ENCODE measurements around the gene NLRP6. TPM values are rescaled to one million over a fixed set of nuclear protein-coding genes. Genes with fewer than 3 reads are reported as not detected.

NLRP6 gene
- polyA plus RNA-seq, 1 of the 3 experiments (the other 2 are of a cell fraction) = not detected

GRCh38 chr11:235180-235579, 43.0 kb upstream of the NLRP6 start:
- ChIA-PET CTCF (interaction anchor here (0.6 to 1.3 kb wide), 2 partner anchors 15 to 113 kb away, joined by 3 to 7 read pairs; no protein-coding TSS in a partner anchor), POLR2A (interaction anchor here (1.0 kb wide), 1 partner anchor 24 kb away, joined by 4 read pairs; no protein-coding TSS in a partner anchor)
- TF ChIP-seq, protein P1, sequence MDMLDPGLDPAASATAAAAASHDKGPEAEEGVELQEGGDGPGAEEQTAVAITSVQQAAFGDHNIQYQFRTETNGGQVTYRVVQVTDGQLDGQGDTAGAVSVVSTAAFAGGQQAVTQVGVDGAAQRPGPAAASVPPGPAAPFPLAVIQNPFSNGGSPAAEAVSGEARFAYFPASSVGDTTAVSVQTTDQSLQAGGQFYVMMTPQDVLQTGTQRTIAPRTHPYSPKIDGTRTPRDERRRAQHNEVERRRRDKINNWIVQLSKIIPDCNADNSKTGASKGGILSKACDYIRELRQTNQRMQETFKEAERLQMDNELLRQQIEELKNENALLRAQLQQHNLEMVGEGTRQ (IDR thresholded peaks at IDR 0.05; ENCODE audit: borderline replicate concordance, low read depth, low read length) = no peak
- no peak for TF ChIP-seq GABPA (IDR thresholded peaks at IDR 0.05; ENCODE audit: low read depth)
- TF ChIP-seq MAX (IDR thresholded peaks at IDR 0.05; ENCODE audit: low read depth) = no peak
- no peak for TF ChIP-seq FOXJ3 (CRISPR knock-in tag; IDR thresholded peaks at IDR 0.05)
- TF ChIP-seq POLR2AphosphoS5 (IDR thresholded peaks at IDR 0.05; ENCODE audit: low read depth, low read length) = no peak
- no peak for TF ChIP-seq FOXM1 (IDR thresholded peaks at IDR 0.05; ENCODE audit: low read depth)
- no peak for TF ChIP-seq ELF1 (IDR thresholded peaks at IDR 0.05)
- TF ChIP-seq TAF1 (IDR thresholded peaks at IDR 0.05; ENCODE audit: borderline replicate concordance, low read depth, low read length) = no peak
- TF ChIP-seq NFIC (IDR thresholded peaks at IDR 0.05; ENCODE audit: borderline replicate concordance) = no peak
- TF ChIP-seq GATA2 (CRISPR knock-in tag; IDR thresholded peaks at IDR 0.05) = no peak
- TF ChIP-seq RXRA (IDR thresholded peaks at IDR 0.05; ENCODE audit: borderline replicate concordance, low read depth) = no peak
- no peak for TF ChIP-seq EP300 (IDR thresholded peaks at IDR 0.05; ENCODE audit: borderline replicate concordance in 1 of 2, low read depth in 1 of 2, low read length in 1 of 2)
- TF ChIP-seq TEAD4 (IDR thresholded peaks at IDR 0.05; ENCODE audit: borderline replicate concordance, insufficient read depth) = no peak
- TF ChIP-seq MXI1 (IDR thresholded peaks at IDR 0.05; ENCODE audit: low read depth, low read length) = no peak
- TF ChIP-seq JUND (IDR thresholded peaks at IDR 0.05) = no peak
- Histone ChIP-seq H3K4me2 (peak overlapping the region; percentile 83), H3F3A (replicated peaks; ENCODE audit: insufficient read depth) (no peaks in the 10 kb centered on the region), H4K20me1 (ENCODE audit: insufficient read depth) (no peaks in the 10 kb centered on the region), H3K9me3 (no peaks in the 10 kb centered on the region), H3K27ac (ENCODE audit: low read depth in 2 of 2, low read length in 1 of 2) (peak overlapping the region in 1 of 2 experiments; percentile 72; a peak in 1 of 4 replicates), H3K4me3 (ENCODE audit: low read depth in 2 of 2, low read length in 1 of 2) (peak overlapping the region; percentile 77 to 88), H3K4me1 (ENCODE audit: control insufficient read depth in 1 of 2, insufficient read depth in 2 of 2, low read depth in 1 of 2, low read length in 1 of 2) (peaks cover 2 to 4% of the 10 kb centered on the region in 2 experiments; a peak in 3 of 4 replicates), H3K9ac (peak overlapping the region; percentile 87; the same call in 1 of the 2 replicates), H3K27me3 (ENCODE audit: insufficient read depth) (no peaks in the 10 kb centered on the region), H3K36me3 (replicated peaks in 1 of 2; ENCODE audit: control insufficient read depth in 1 of 2, insufficient read depth in 2 of 2, low read length in 1 of 2) (peaks cover 10 to 15% of the 10 kb centered on the region in 2 experiments), H3K79me2 (ENCODE audit: insufficient read depth) (peaks cover 57% of the 10 kb centered on the region), H3K9me2 (no peaks in the 10 kb centered on the region), H2AFZ (ENCODE audit: low read depth) (no peak overlapping the region)
- DNase-seq = no peak
- 80% methylated on average over 8 of the region's 8 CpGs for WGBS (ENCODE audit: low lambda C conversion rate)

- Histone ChIP-seq H3K4me2 (peak overlapping the region; percentile 83), H3F3A (replicated peaks; ENCODE audit: insufficient read depth) (no peaks in the 10 kb centered on the region), H3K36me3 (replicated peaks in 1 of 2; ENCODE audit: control insufficient read depth in 1 of 2, insufficient read depth in 2 of 2, low read length in 1 of 2) (peaks cover 13 to 18% of the 10 kb centered on the region in 2 experiments), H4K20me1 (ENCODE audit: insufficient read depth) (no peaks in the 10 kb centered on the region), H3K9me2 (no peaks in the 10 kb centered on the region), H3K9ac (peak overlapping the region; percentile 87), H3K4me1 (ENCODE audit: control insufficient read depth in 1 of 2, insufficient read depth in 2 of 2, low read depth in 1 of 2, low read length in 1 of 2) (peaks cover 2 to 4% of the 10 kb centered on the region in 2 experiments; a peak in 3 of 4 replicates), H3K27ac (ENCODE audit: low read depth in 2 of 2, low read length in 1 of 2) (peak overlapping the region; percentile 72), H3K4me3 (ENCODE audit: low read depth in 2 of 2, low read length in 1 of 2) (peak overlapping the region; percentile 77 to 88), H3K27me3 (ENCODE audit: insufficient read depth) (no peaks in the 10 kb centered on the region), H3K9me3 (no peaks in the 10 kb centered on the region), H3K79me2 (ENCODE audit: insufficient read depth) (peaks cover 58% of the 10 kb centered on the region), H2AFZ (ENCODE audit: low read depth) (peak overlapping the region; percentile 52)
- POLR2A ChIA-PET = interaction anchor here (1.0 kb wide), 1 partner anchor 24 kb away, joined by 4 read pairs; no protein-coding TSS in a partner anchor
- CTCF ChIA-PET = interaction anchor here (3.5 kb wide), 1 partner anchor 15 kb away, joined by 17 read pairs; no protein-coding TSS in a partner anchor
- no peak for DNase-seq
- WGBS (ENCODE audit: low lambda C conversion rate) = 3% methylated on average over 13 of the region's 13 CpGs
- no peak for TF ChIP-seq FOSL2 (IDR thresholded peaks at IDR 0.05; ENCODE audit: borderline replicate concordance, low read depth)
- no peak for TF ChIP-seq REST (IDR thresholded peaks at IDR 0.05; ENCODE audit: low read depth, low read length)
- no peak for TF ChIP-seq RXRA (IDR thresholded peaks at IDR 0.05; ENCODE audit: borderline replicate concordance, low read depth)
- TF ChIP-seq MAX (IDR thresholded peaks at IDR 0.05; ENCODE audit: low read depth) = no peak
- no peak for TF ChIP-seq CTCF (IDR thresholded peaks at IDR 0.05)
- no peak for TF ChIP-seq GABPA (IDR thresholded peaks at IDR 0.05; ENCODE audit: low read depth)
- TF ChIP-seq EZH2phosphoT487 (IDR thresholded peaks at IDR 0.05; ENCODE audit: borderline replicate concordance, low read depth) = no peak
- TF ChIP-seq USF1 (IDR thresholded peaks at IDR 0.05; ENCODE audit: borderline replicate concordance, low read depth) = no peak
Measured at GRCh38 chr11:235609-235996, 42.6 kb upstream of the NLRP6 start.

Data from SK-N-SH (cell line).